GM19467 (cell line): ENCODE measurements around the gene SFMBT2.

ENCODE experiments used
- ATAC-seq: cut with Tn5 transposase; IDR thresholded peaks from one replicate; pipeline ENCODE4 v1.9.1; 2021; ENCODE audit warnings: mild to moderate bottlenecking, moderate library complexity; ENCODE audit not compliant: unreplicated experiment

The SFMBT2 gene

DNA sequence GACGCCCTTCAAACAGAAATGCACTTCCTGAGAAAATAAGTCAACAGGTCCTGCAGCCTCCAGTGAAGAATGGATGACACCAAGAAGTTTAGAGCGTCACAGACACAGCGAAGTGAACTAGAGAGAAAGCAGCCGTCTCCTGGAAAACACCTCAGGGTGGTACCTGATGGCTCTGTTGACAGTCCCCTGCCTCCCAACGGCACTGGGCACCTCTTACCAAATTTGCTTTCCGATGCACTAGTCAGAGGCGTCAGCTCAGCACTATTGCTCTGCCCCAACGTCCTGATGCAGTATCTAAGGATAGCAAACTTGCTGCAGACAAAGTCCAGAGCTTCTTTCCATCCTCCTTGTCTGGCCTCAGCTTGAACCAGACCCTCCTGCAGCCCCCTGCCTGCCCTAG lies 38.3 kb downstream of the SFMBT2 start:
- no peak for ATAC-seq

DNA sequence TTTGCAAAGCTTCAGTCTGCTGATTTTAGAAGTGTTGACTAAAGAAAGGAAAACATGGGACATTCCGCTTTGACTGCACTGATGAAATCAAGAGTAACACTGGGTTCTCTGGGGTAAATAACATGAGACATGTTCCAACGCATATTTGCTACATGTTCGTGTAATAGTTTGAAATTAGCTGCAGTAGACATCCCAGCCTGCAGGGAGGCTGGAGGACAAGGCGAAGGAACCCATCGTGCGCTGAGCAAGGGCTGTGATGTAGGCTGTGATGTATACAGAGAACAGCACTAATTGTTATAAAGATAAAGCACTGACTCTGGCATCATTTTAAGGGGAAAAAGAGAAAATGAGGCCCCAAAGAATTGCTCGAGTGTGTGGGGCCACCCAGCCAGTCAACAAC lies 40.3 kb downstream of the SFMBT2 start:
- ATAC-seq, result no peak

DNA sequence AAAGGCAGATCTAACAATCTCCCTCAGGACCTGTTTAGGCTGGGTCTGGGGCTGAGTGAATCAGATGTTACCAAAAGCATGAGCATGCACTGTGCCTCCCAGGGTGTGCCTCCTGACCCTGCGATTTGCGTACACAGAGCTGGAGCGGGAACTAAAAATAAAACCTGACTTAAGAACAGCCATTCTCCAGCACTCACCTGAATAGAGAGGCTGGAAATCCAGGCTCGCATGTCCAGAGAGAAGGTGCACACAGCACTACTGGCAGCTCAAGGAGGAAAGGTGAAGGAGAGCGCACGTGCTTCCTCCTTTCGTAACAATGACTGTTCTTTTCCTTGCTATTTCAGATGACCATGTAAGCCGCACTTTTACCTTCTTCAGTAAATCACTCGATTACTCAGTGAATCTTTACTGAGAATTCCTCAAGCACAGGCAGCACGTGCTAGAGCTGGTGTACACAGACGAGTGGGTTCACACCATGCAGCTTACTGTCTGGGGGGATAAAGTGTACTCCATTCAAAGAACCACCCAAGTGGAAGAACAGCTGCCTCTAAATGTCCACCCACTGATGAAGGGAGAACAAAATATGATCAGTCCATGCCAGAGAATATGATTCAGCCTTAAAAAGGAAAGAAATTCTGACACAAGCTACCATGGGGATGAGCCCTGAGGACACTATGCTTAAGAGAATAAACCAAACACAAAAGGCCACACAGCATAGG lies 45.6 kb downstream of the SFMBT2 start:
- ATAC-seq, result no peak

- no peak for ATAC-seq
Measured at GRCh38 chr10:7364474-7364873, 46.4 kb downstream of the SFMBT2 start.

DNA sequence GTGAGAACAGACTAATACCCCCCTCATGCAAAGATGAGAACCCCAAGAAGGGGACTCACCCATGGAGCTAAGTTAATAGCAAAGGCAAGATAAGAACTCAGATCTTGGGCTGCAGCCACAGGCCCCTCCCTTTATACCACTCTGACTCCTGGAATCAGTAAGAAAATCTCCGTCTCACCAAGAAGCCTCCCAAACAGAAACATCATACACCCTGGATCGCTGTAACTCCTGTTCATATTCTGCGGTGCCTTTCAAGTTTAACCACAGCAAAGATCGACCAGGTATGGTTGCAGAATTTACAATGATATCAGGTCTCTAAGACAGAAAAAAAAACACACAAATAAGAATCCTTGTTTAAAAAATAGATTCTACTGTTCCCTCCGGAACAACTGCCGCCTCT lies 47.1 kb downstream of the SFMBT2 start:
- no peak for ATAC-seq

- ATAC-seq, result no peak
Measured at GRCh38 chr10:7362471-7362870, 48.4 kb downstream of the SFMBT2 start.

DNA sequence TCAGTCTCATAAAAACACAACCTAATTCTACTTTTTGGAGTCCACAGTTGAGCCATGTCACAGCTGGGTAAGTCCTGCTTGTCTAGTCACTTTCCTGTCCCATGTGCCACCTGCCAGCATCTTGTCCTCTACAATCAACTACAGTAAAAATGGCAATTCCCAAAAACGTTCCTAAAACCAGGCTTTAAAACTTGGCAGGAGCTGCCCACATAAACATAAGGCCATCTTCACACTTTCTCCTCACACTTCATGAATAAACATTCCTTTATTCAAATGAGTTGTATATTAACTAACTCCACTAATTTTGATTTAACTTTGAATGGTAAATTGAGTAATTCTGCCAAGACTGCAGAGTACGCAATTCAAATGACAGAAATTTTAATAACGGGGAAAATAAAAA lies 49.5 kb downstream of the SFMBT2 start:
- no peak for ATAC-seq

GRCh38 chr10:7359954-7360353 lies 50.9 kb downstream of the SFMBT2 start:
- ATAC-seq, result no peak

DNA sequence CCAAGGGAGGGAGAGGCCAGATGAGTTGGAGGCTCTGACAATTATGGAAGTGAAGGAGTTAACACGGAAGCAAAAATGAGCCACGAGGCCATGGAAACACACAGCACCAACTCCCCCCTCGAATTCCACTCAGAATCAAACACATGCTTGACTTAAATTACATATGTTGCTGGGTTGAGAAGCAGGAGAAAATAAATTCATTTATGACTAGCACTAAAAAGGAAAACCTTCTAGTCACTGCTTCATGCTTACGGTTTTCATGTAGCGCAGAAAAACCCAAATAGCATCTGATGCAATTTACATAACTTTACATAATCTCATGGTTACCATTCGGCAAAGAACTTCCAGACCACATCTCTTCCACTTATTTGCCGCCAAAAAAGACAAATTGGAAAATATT lies 51.5 kb downstream of the SFMBT2 start:
- ATAC-seq, result no peak

GRCh38 chr10:7357193-7357592 lies 53.6 kb downstream of the SFMBT2 start:
- ATAC-seq, result no peak

GRCh38 chr10:7354330-7355047 lies 56.3 kb downstream of the SFMBT2 start:
- no peak for ATAC-seq

DNA sequence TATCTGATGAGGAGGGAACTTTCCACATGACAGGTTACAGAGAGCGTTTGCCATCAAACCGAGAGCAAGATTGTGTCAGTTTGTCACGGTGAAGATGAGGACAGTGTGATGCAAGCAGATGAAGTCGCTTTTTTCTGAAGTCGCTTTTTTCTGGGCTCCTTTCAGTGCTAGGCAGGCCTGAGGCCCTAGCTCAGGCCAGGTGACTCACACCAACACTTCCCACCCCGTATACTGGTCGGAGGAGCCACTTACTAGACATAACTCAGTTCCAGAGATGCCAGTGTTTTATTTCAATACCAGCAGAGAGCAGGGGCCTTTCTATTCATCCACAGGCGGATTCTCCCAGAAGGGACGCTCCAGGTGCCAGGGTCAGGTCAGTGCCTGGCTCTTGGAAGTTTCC lies 58.9 kb downstream of the SFMBT2 start:
- ATAC-seq, result no peak

DNA sequence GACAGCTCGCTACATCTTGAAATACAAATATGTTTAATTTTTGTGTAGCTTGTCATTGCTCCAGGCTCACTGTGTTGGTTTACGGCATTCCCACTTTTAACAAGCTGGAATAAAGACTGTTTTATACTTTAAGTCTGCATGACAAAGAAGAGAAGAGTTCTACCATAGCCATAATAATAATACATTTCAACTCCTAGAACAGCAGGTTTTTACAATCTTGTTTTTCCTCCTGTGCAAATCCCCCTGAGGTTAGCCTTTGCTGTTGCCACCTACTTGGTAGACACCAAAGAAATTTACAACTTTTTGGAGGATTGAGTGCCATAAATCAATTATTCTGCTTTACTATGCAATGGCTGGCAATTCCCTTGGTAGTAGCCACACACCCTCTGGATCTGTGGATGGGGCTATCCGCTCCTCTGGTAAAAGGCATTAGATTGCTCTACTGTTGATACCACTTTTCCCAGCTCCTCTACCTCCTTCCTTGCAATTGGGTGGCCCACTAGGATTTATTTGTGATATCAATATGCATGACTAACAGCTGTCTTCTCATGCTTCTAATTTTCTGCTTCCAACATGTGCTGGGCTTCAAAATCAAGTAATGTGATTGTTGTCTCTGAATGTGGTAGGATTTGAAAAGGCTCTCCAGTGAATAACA lies 60.2 kb downstream of the SFMBT2 start:
- no peak for ATAC-seq

GRCh38 chr10:7345717-7346116 lies 65.1 kb downstream of the SFMBT2 start:
- ATAC-seq, result no peak

GRCh38 chr10:7343040-7343439 lies 67.8 kb downstream of the SFMBT2 start:
- ATAC-seq, result no peak

- ATAC-seq, result no peak
Measured at GRCh38 chr10:7340179-7340874, 70.5 kb downstream of the SFMBT2 start.

DNA sequence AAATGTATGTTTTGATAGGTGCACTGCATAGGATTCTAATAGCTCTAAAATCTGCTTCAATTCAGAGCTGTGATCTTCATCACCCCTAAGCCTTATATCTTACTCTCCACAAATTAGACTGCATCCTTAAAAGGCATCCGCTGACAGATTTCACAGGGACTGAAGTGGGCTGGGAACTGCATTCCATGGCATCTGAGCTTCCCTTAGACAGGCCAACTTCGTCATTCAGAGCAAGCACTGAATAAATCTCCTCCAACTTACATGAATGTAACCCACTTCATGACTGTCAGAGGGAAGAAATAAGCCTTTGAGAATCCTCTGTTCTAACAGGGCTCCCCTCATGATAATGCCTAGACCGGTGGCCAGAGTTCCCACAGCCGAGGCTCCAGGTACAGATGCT lies 71.3 kb downstream of the SFMBT2 start:
- no peak for ATAC-seq

- no peak for ATAC-seq
Measured at GRCh38 chr10:7338469-7338868, 72.4 kb downstream of the SFMBT2 start.

DNA sequence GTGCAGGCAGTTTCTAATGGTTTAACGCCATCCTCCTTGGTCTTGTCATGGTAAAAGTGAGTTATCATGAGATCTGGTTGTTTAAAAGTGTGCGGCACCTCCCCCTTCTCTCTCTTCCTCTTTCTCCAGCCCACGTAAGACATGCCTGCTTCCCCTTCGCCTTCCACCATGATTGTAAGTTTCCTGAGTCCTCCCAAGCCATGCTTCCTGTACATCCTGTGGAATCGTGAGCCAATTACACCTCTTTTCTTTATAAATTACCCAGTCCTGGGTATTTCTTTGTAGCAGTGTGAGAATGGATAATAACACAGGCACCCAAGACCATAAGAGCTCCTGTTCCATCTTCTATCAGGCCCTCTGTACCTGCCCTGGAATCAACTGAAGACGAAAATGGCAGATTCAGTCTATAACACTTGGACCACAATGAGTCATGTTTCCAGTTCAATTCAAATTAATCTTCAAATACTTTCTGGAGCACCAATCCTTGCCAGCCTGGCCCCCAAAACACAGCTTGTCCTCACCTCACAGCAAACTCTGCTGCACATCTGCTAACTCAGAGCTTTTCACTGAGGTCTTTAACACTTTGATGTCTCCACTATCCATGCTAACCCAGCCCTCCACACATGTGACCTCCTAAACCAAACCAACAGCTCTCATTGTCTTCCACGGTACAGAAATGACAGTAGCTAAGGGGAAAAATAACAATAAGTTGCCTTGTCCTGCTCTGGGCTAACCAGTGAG lies 73.2 kb downstream of the SFMBT2 start:
- ATAC-seq, result no peak

- no peak for ATAC-seq
Measured at GRCh38 chr10:7335977-7336376, 74.9 kb downstream of the SFMBT2 start.

GRCh38 chr10:7334642-7334964 lies 76.2 kb downstream of the SFMBT2 start:
- no peak for ATAC-seq
